Activated CD4-positive, CD25-positive, alpha-beta regulatory T cell treated with anti-CD3 and anti-CD28 coated beads, Interleukin-2, amount 50 U/mL, for 24 hours (primary cell): Measurements from ENCODE around the gene ATP9B.

Source experiments
- ATAC-seq, 2 donors: fragments of 150-1000 bp; cut with Tn5 transposase; one replicate each; pipeline ENCODE4 v1.10.0; 2021; ENCODE audit warnings: mild to moderate bottlenecking in 1 of 2, moderate library complexity in 1 of 2

ATP9B gene

GRCh38 chr18:79200546-79201268 lies 131.5 kb downstream of the ATP9B start:
- no peak for ATAC-seq

GRCh38 chr18:79203017-79203605 lies 133.9 kb downstream of the ATP9B start:
- peak; percentile 88 to 95 for ATAC-seq

GRCh38 chr18:79204889-79205807 lies 136.0 kb downstream of the ATP9B start:
- ATAC-seq = no peak

- no peak for ATAC-seq
Observed at GRCh38 chr18:79206444-79206843, 137.2 kb downstream of the ATP9B start.

GRCh38 chr18:79208906-79209305 lies 139.7 kb downstream of the ATP9B start:
- no peak for ATAC-seq

GRCh38 chr18:79210002-79210910 lies 141.1 kb downstream of the ATP9B start:
- ATAC-seq = no peak

GRCh38 chr18:79211844-79212243 lies 142.7 kb downstream of the ATP9B start:
- no peak for ATAC-seq

GRCh38 chr18:79214056-79214455 lies 144.9 kb downstream of the ATP9B start:
- no peak for ATAC-seq

- ATAC-seq = no peak
Observed at GRCh38 chr18:79216176-79216575, 147.0 kb downstream of the ATP9B start.

- ATAC-seq = no peak
Observed at GRCh38 chr18:79217979-79218604, 148.9 kb downstream of the ATP9B start.

GRCh38 chr18:79218605-79219190 lies 149.5 kb downstream of the ATP9B start:
- ATAC-seq = no peak

GRCh38 chr18:79221136-79221535 lies 151.9 kb downstream of the ATP9B start:
- ATAC-seq = no peak

GRCh38 chr18:79222790-79223189 lies 153.6 kb downstream of the ATP9B start:
- ATAC-seq = no peak

GRCh38 chr18:79223431-79223830 lies 154.2 kb downstream of the ATP9B start:
- no peak for ATAC-seq

GRCh38 chr18:79224381-79224780 lies 155.2 kb downstream of the ATP9B start:
- no peak for ATAC-seq

- ATAC-seq = no peak
Observed at GRCh38 chr18:79227621-79228020, 158.4 kb downstream of the ATP9B start.

- ATAC-seq = no peak
Observed at GRCh38 chr18:79229431-79229830, 160.2 kb downstream of the ATP9B start.

- no peak for ATAC-seq
Observed at GRCh38 chr18:79234438-79234837, 165.2 kb downstream of the ATP9B start.

- ATAC-seq = no peak
Observed at GRCh38 chr18:79239631-79240030, 170.4 kb downstream of the ATP9B start.

GRCh38 chr18:79241755-79242154 lies 172.6 kb downstream of the ATP9B start:
- no peak for ATAC-seq

GRCh38 chr18:79242246-79242645 lies 173.1 kb downstream of the ATP9B start:
- ATAC-seq = no peak
